ENCODE results near the gene ASPSCR1.
"Not testable (repeated sequence)": the region's sequence is repeated elsewhere in the genome, so short reads cannot be mapped to it uniquely, and the experiment has no call there.

Gene ASPSCR1

DNA sequence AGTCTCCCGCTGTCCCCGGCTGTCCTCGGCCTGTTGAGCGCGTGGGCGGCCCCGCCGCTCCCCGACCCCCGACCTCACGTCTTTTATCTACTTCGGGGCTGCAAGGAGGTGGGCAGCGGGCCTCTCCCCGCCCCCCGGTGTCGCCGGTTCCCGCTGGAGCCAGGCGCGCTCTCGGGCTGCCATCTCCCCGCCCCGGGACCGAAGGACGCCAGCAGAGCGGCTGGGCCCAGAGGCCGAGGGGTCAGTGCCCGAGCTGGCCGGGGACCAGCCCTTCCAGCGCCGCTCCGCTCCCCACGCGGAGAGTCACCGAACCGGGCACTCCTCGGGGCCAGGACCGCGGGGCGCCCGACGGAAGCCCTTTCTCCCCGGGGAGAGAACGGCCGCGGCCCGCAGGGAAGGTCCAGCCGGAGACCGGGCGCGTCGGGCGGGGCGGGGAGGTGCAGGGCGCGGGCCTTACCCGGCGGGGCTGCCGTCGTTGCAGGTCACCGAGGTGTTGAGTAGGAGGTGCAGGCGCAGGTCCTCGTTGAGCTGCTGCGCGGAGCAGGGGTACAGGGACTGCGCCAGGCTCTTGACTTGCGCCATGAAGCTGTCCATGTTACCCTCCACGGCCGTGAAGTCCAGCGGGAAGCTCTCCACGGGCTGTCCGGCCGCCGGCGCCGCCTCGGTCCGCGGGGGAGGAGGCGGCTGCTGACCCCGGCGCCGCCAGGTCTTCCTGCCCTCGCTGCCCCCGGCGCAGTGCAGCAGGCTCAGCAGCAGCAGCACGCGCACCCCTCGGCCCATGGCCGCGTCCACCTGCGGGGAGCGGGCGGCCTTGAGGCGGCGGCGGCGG lies 17.1 kb upstream of the ASPSCR1 start:
- no peak for DNase-seq

DNA sequence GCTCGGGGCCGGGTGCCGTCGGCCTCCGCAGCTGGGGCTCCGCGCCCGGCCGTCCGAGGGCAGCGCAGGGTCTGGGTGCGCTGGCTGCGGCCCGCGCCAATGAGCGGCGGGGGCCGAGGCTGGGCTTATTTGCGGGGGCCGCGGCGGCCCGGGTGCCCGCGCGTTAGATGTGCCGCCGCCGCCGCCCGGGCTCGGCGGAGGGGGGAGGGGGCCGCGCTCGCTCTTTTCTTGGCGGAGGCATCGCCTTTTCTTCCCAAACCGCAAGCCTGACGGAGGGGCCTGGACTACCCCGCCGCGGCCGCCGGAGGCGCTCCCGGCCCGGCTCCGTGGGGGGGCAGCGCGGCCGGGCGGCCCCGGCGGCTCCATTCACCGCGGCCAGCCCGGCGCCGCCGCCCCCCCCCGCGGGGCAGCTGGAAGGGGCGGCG lies 16.3 kb upstream of the ASPSCR1 start, which contains the start of gene NOTUM:
Gene NOTUM (minus strand): TSS at position 101 of the 425 bp plus-strand sequence. CDS start 278 bp downstream, outside the sequence.
- DNase-seq = no peak

- DNase-seq = no peak
Observed at GRCh38 chr17:81961521-81962498, 15.6 kb upstream of the ASPSCR1 start.

GRCh38 chr17:81962499-81963441 lies 14.7 kb upstream of the ASPSCR1 start:
- DNase-seq = peak; percentile 4

DNA sequence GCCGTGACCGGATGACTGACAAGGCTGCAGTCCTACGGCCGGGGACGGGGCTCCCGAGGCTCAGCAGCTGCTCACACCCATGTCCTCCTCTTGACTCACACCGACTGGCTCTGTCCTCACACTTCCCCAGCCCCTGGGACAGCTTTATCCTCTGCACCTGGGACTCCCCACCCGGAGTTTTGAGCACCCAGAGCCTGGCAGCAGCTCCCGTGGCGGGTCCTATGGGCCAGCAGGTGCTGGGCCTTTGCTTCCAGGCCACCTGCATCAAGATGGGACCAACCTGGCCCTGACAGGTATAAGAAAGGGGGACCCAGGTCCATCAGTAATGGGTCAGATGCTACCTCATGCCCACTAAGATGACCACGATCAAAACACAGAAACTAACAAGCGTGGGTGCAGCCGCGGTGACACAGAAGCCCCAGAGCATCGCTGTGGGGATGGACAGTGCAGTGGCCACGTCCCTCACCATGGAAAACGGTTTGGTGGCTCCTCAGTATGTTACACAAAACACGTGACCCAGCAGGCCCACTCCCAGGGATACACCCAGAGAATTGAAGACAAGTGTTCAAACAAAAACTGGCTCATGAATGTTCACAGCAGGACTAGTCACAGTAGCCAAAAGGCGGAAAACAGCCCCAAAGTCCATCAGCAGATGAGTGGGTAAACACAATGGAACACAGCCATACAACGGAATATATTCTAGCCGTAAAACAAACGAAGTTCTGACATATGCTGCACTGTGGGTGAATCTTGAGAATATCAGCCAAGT lies 13.2 kb upstream of the ASPSCR1 start:
- DNase-seq = no peak

DNA sequence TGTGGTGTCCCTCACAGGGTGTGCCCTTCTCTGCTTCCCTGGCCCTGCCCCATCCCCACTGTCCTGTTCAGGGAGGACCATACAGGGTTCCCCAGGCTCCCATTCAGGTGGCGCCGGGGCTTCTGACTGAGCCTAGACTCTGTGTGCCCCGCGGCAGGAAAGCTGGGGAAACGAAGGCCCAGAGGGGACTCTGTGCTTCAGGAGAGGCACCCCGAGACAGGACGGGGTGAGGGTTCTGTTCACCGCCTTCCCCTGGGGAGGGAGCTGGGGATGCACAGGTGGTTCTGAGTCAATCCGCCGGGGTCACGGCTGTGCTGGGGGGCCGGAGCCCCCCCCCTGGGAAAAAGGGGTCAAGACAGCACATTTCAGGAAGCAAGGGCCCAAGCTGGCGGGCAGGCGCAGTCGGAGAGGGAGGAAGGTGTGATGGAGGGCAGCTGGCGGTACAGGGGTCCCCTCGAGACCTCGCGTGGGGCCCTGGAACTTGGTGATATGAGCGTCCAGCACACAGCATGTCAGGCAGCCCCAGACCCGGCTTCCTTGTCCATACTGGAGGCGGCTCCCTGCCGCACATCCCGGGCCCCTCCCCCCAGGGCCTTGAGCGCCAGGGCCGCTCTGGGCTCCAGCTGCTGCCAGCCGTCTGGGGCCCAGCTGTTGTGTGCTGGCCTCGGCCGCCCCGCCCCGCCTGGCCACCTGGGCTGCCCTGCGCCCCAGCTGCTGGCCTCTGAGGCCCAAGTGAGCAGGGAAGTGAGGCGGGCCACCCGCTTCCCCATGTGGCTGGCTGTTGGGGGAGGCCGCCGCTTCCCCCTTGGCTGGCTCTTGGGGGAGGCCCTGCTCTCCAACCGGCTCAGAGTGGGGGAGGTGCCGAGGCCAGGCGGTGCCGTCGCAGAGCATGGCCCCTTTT lies 10.8 kb upstream of the ASPSCR1 start:
- no peak for DNase-seq

- no peak for DNase-seq
Observed at GRCh38 chr17:81967244-81967532, 10.2 kb upstream of the ASPSCR1 start.

GRCh38 chr17:81967533-81968395 lies 9.7 kb upstream of the ASPSCR1 start:
- no peak for DNase-seq

DNA sequence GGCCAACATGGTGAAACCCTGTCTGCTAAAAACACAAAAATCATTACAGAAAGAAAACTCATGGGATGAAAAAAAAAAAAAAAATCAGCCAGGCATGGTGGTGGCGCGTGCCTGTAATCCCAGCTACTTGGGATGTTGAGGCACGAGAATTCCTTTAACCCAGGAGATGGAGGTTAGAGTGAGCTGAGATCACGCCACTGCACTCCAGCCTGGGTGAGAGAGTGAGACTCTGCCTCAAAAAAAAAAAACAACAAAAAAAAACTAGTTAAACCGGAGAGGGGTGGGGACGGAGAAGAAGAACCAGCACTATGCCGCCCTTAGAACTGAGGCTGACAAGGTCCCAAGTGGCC lies 9.1 kb upstream of the ASPSCR1 start:
- DNase-seq = no peak

DNA sequence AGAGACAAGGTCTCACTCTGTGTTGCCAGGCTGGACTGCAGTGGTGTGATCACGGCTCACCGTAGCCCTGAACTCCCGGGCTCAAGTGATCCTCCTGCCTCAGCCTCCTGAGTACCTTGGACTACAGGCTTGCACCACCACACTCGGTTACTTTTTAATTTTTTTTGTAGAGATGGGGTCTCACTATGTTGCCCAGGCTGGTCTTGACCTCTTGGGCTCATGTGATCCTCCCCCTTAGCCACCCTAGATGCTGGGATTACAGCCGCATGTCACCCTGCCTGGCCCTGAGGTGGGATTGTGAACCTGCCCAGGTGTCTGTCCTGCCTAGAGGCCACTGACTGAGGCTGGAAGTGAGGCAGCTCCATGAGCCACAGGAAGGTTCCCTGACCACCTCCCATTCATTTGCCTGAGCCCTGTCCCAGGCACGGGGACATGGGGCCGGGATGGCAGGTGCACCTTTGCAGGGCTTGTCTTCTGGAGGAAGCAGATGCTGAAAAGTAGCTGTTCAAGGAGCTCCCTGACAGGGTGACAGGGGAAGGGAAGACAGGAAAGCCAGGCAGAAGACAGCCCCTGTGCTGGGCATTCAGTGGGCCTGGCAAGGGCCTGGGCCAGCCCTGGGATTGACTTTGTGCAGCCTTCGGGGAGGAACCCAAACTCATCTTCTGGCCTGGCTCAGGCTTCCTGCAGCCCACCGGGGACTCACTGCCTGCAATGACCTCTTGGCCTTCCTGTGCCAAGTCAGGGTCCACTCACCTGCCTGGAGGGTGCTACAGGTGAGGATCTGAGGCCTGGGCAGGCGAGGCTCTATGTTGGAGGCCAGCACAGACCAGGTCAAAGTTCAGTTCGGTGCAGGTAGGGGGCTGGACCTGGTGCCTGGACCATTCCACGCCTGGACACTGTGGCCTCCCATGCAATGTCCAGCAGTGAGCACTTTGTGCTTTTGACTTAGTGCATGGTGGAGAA lies 8.3 kb upstream of the ASPSCR1 start:
- DNase-seq = no peak

GRCh38 chr17:81973432-81973831 lies 4.0 kb upstream of the ASPSCR1 start:
- no peak for DNase-seq

- DNase-seq = no peak
Observed at GRCh38 chr17:81976332-81977210, 858 bp upstream of the ASPSCR1 start.

- no peak for DNase-seq
Observed at GRCh38 chr17:81978524-81979298, 1.3 kb downstream of the ASPSCR1 start.

DNA sequence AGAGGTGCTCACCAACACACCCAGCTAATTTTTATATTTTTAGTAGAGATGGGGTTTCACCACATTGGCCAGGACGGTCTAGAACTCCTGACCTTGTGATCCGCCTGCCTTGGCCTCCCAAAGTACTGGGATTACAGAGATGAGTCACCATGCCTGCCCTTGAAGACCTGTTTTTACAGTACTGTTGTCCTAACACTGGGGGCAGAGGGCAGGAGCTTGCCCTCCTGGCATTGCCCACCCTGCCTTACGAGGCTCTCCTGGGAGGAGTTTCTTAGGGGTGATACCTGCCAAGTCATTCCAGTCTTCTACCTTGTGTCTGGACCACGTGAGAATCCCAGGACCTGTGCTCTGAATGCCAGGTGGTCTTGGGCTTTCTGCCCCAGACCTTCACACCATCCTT lies 2.7 kb downstream of the ASPSCR1 start:
- DNase-seq = no peak

GRCh38 chr17:81980707-81981343 lies 3.4 kb downstream of the ASPSCR1 start:
- DNase-seq = no peak

DNA sequence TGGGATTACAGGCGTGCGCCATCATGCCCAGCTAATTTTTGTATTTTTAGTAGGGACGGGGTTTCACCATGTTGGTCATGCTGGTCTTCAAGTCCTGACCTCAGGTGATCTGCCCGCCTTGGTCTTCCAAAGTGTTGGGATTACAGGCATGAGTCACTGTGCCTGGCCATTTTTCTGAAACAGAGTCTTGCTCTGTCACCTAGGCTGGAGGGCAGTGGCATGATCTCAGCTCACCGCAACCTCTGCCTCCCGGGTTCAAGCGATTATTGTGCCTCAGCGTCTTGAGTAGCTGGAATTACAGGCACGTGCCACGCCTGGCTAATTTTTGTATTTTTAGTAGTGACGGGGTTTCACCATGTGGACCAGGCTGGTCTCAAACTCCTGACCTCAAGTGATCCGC lies 4.1 kb downstream of the ASPSCR1 start:
- DNase-seq = not testable (repeated sequence)

Data from kidney glomerular epithelial cell (primary cell).